K562 (cell line): ENCODE measurements around the gene LYPLA2. TPM values are rescaled to one million over a fixed set of nuclear protein-coding genes. Genes with fewer than 3 reads are reported as not detected.

ENCODE experiments used
- ATAC-seq: fragments of 200-7000 bp; cut with Tn5 transposase; 3 replicates; pipeline ENCODE4 v1.9.1; 2020; ENCODE audit warnings: moderate library complexity
- BruUV-seq: library from RNA; stranded (reverse); fragments of 400-500 nt; replicated peaks from 2 replicates; lab custom pipeline; 2021; lab: Mats Ljungman, UMichigan
- CTCF ChIA-PET: fragments of 300-600 bp; formaldehyde crosslinking; extraction: SDS; loops from one replicate; lab custom pipeline; 2021; ENCODE audit warnings: low intra/inter-chr PET ratio; lab: Yijun Ruan, JAX
- POLR2A ChIA-PET: fragments of 300-600, 350-650 bp; sonication (Branson Sonifier 250); formaldehyde crosslinking; extraction: SDS; loops from one replicate; lab custom pipeline; 2021; ENCODE audit warnings: antibody characterized with exemption, inconsistent platforms; lab: Yijun Ruan, JAX
- DNase-seq, 4 experiments: peaks; one replicate each; pipeline versions ENCODE4 v3.0.0 to v3.0.0-alpha.2; 2011 to 2018; ENCODE audit warnings: low spot score in 3 of 4, mixed read lengths in 3 of 4; ENCODE audit errors: extremely low read depth in 1 of 4
- FAIRE-seq: peaks from 2 replicates; lab custom pipeline; 2011; peaks lifted over from hg19 to GRCh38; lab: Jason Lieb, UNC
- H2AFZ ChIP-seq: 2 replicates; pipeline ENCODE4 v1.6.0; 2011; ENCODE audit warnings: low read depth, low read length, control low read depth, inconsistent platforms
- H3K27ac ChIP-seq: fragments of 200-600 bp; 3 replicates; pipeline ENCODE4 v1.8.0; 2011; ENCODE audit warnings: low read depth, mild to moderate bottlenecking, control low read depth, inconsistent platforms, low read length, moderate library complexity, mixed read lengths; ENCODE audit errors: extremely low read depth
- H3K27me3 ChIP-seq, 2 experiments: fragments of 300-600 bp in 1 of 2; 2 replicates in 1 of 2; 3 replicates in 1 of 2; pipeline versions ENCODE4 v1.6.0 to v1.8.0; 2011; ENCODE audit warnings: inconsistent platforms in 2 of 2, low read length in 2 of 2, mild to moderate bottlenecking in 1 of 2, mixed read lengths in 1 of 2, moderate library complexity in 1 of 2; ENCODE audit not compliant: control insufficient read depth in 2 of 2, insufficient read depth in 2 of 2
- H3K36me3 ChIP-seq: fragments of 300-600 bp; 3 replicates; pipeline ENCODE4 v1.8.0; 2011; ENCODE audit warnings: mild to moderate bottlenecking, low read length, inconsistent platforms; ENCODE audit not compliant: control insufficient read depth, insufficient read depth
- H3K4me1 ChIP-seq, 2 experiments: fragments of 200-600 bp in 1 of 2; replicated peaks in 1 of 2; 2 replicates in 1 of 2; 3 replicates in 1 of 2; pipeline versions ENCODE4 v1.5.1 to v1.8.0; 2011; ENCODE audit warnings: inconsistent platforms in 2 of 2, low read length in 2 of 2, mild to moderate bottlenecking in 1 of 2, mixed read lengths in 1 of 2, moderate library complexity in 1 of 2; ENCODE audit not compliant: control insufficient read depth in 2 of 2, insufficient read depth in 2 of 2
- H3K4me2 ChIP-seq: 2 replicates; pipeline ENCODE4 v1.6.1; 2011; ENCODE audit warnings: low read length, control low read depth, inconsistent platforms, mixed read lengths; ENCODE audit not compliant: insufficient read depth
- H3K4me3 ChIP-seq: fragments of 200-600 bp; sonication (generic), shearing (Covaris generic); 2 replicates; pipeline ENCODE4 v1.5.1; 2016; ENCODE audit warnings: control low read depth, inconsistent platforms
- H3K79me2 ChIP-seq: fragments of 200-600 bp; 3 replicates; pipeline ENCODE4 v1.8.0; 2011; ENCODE audit warnings: low read length, inconsistent platforms; ENCODE audit not compliant: control insufficient read depth, insufficient read depth
- H3K9ac ChIP-seq, 2 experiments: 2 replicates each; pipeline versions ENCODE4 v1.6.0 to v1.6.1; 2011; ENCODE audit warnings: low read depth in 2 of 2, low read length in 2 of 2, control low read depth in 1 of 2, inconsistent platforms in 1 of 2, mild to moderate bottlenecking in 1 of 2, mixed read lengths in 1 of 2; ENCODE audit not compliant: insufficient read depth in 1 of 2
- H3K9me1 ChIP-seq: one replicate; pipeline ENCODE4 v1.6.0; 2011; ENCODE audit warnings: inconsistent platforms, mild to moderate bottlenecking, low read length, moderate library complexity; ENCODE audit not compliant: control insufficient read depth, insufficient read depth
- H3K9me3 ChIP-seq: replicated peaks from 2 replicates; pipeline ENCODE4 v1.5.1; 2011; ENCODE audit warnings: low read depth, low read length, inconsistent platforms; ENCODE audit not compliant: control insufficient read depth, insufficient read depth
- H4K20me1 ChIP-seq: replicated peaks from 2 replicates; pipeline ENCODE4 v1.6.1; 2011; ENCODE audit warnings: low read length, inconsistent platforms, mixed read lengths; ENCODE audit not compliant: control insufficient read depth, insufficient read depth
- BRCA1 ChIP-seq, 2 experiments: fragments of 450-650 bp in 1 of 2; sonication (generic) in 1 of 2; formaldehyde crosslinking in 1 of 2; IDR thresholded peaks; 2 replicates each; pipeline versions ENCODE4 v1.5.0 to v1.6.1; 2017 to 2020; ENCODE audit warnings: mild to moderate bottlenecking in 1 of 2, missing genetic modification reagents in 1 of 2
- C11orf30 ChIP-seq: fragments of 450-650 bp; IDR thresholded peaks from 2 replicates; pipeline ENCODE4 v1.6.1; 2016; ENCODE audit warnings: low read depth, mild to moderate bottlenecking
- KDM1A ChIP-seq, 2 experiments: fragments of 450-650 bp; IDR thresholded peaks; 2 replicates each; pipeline ENCODE4 v1.6.1; 2016; ENCODE audit warnings: mild to moderate bottlenecking in 2 of 2
- LCOR ChIP-seq: sonication (generic); formaldehyde crosslinking; IDR thresholded peaks from 2 replicates; pipeline ENCODE4 v1.8.0; 2022; ENCODE audit warnings: mild to moderate bottlenecking, missing genetic modification reagents
- MAFF ChIP-seq: IDR thresholded peaks from 2 replicates; pipeline ENCODE4 v1.6.1; 2012; ENCODE audit warnings: low read length, improper control_type of control experiment
- MAFG ChIP-seq: fragments of 450-650 bp; conservative IDR thresholded peaks from 2 replicates; pipeline ENCODE4 v1.6.1; 2016; ENCODE audit warnings: missing genetic modification characterization, missing compliant biosample characterization
- MAFK ChIP-seq: IDR thresholded peaks from 2 replicates; pipeline ENCODE4 v1.6.1; 2011; ENCODE audit warnings: low read length, improper control_type of control experiment
- NFE2 ChIP-seq: IDR thresholded peaks from 2 replicates; pipeline ENCODE4 v1.6.1; 2014; ENCODE audit warnings: antibody characterized with exemption, low read depth
- NFIC ChIP-seq: fragments of 450-650 bp; IDR thresholded peaks from 2 replicates; pipeline ENCODE4 v1.6.1; 2017; ENCODE audit warnings: mild to moderate bottlenecking, inconsistent platforms
- RCOR1 ChIP-seq, 2 experiments: IDR thresholded peaks; 2 replicates each; pipeline ENCODE4 v1.6.1; 2012; ENCODE audit warnings: low read depth in 2 of 2, low read length in 2 of 2, borderline replicate concordance in 1 of 2, improper control_type of control experiment in 1 of 2
- SMARCE1 ChIP-seq: fragments of 450-650 bp; IDR thresholded peaks from 2 replicates; pipeline ENCODE4 v1.7.1; 2016; ENCODE audit warnings: mild to moderate bottlenecking
- TBL1XR1 ChIP-seq, 2 experiments: IDR thresholded peaks; 2 replicates each; pipeline ENCODE4 v1.6.1; 2012; ENCODE audit warnings: improper control_type of control experiment in 2 of 2, low read length in 2 of 2, mild to moderate bottlenecking in 1 of 2
- TCF7L2 ChIP-seq: fragments of 150-350 bp; IDR thresholded peaks from 2 replicates; pipeline ENCODE4 v1.6.1; 2016; ENCODE audit warnings: low read depth, mild to moderate bottlenecking, low read length, moderate library complexity
- ZNF316 ChIP-seq: fragments of 450-650 bp; IDR thresholded peaks from 2 replicates; pipeline ENCODE4 v1.6.1; 2016
- ZNF57 ChIP-seq: fragments of 450-650 bp; formaldehyde crosslinking; IDR thresholded peaks from 2 replicates; pipeline ENCODE4 v1.4.0; 2020; ENCODE audit warnings: mild to moderate bottlenecking, moderate library complexity
- ZNF780A ChIP-seq: fragments of 250-450 bp; sonication (Bioruptor Pico); IDR thresholded peaks from 2 replicates; pipeline ENCODE4 v1.5.0; 2021; ENCODE audit warnings: mild to moderate bottlenecking
- WGBS: fragments of 100-300 bp; shearing (Covaris generic); methylation state at CpG from one replicate; pipeline ENCODE4 v1.1.6; 2016; ENCODE audit warnings: low coverage, mixed read lengths; ENCODE audit not compliant: insufficient coverage; ENCODE audit errors: missing lambda C conversion rate; 5-methylcytosine and 5-hydroxymethylcytosine counted together
- in situ Hi-C: fragments of 300-500 bp; cut with MboI; formaldehyde crosslinking; loops from 4 replicates; pipeline ENCODE4 v1.15.0; 2018; ENCODE audit warnings: inconsistent platforms, mixed read lengths
- intact Hi-C: fragments of 100-400 bp; cut with micrococcal nuclease; formaldehyde crosslinking; loops from 2 replicates; pipeline ENCODE4 v1.14.2; 2022
- polyA plus RNA-seq, 8 experiments: library from polyadenylated mRNA; depleted of rRNA in 4 of 8; stranded (reverse) in 5 of 8; unstranded in 3 of 8; fragments of >200 nt; fragmentation: Nextera tagmentation in 2 of 8; fragmentation: Illumina TruSeq in 1 of 8; extraction: Ambion mirVana in 2 of 8; extraction: Trizol in 1 of 8; gene quantifications; 2 replicates each; pipeline versions ENCODE4 v1.2.1 to v1.2.3, GENCODE V29; 2011 to 2014; ENCODE audit warnings: inconsistent platforms in 1 of 8, missing spikeins in 1 of 8
- total RNA-seq, 7 experiments: library from RNA; depleted of rRNA in 6 of 7; stranded (reverse); fragments of >200 nt in 6 of 7; fragmentation: Illumina TruSeq in 2 of 7; extraction: Trizol in 2 of 7; gene quantifications; 2 replicates each; pipeline versions ENCODE4 v1.2.1 to v1.2.3, GENCODE V29; 2011 to 2021; ENCODE audit warnings: low replicate concordance in 1 of 7
- TF ChIP-seq, protein P1 (sequence below): fragments of 450-650 bp; IDR thresholded peaks from 2 replicates; pipeline ENCODE4 v1.6.1; 2018; ENCODE audit not compliant: partially characterized antibody
- TF ChIP-seq, protein P2 (sequence below): sonication (generic); formaldehyde crosslinking; IDR thresholded peaks from 2 replicates; pipeline ENCODE4 v1.8.0; 2022; ENCODE audit warnings: mild to moderate bottlenecking, missing genetic modification reagents, borderline replicate concordance

LYPLA2 gene
- total and polyA plus RNA-seq, 9 of the 15 experiments (the other 6 are each of a cell fraction or from before 2014, with no cell fraction given), result 3.9 to 128 (median 60.1) TPM

DNA sequence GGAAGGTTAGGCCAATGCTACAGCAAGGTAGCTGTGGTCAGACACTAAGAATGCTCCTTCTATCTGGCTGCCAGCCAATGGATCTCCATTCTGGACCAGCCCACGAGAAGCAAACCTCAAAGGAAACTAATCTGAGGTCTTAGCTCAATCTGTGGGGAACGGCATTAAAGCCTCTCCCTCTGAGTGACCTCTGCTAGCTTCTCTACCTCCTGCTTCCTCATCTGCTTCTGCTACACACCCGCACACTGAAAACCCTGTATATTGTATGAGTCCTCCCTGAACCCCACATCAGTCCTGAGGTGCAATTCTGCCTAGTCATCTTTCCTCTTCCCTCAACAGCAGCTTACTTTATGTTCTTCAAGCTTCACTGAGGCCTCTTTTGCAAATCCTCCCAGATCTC is 16.5 kb downstream of the LYPLA2 start:
- in situ Hi-C loops (loop anchor here (5.0 kb wide), 1 partner anchor 100 kb away; no protein-coding TSS in a partner anchor), intact Hi-C loops (no loop called here)
- no peaks in the 10 kb centered on the region for H4K20me1 ChIP-seq
- H2AFZ ChIP-seq, result no peak overlapping the region
- 0 out of 3 replicates have a peak overlapping the region, but pooled peaks have one; percentile 4 for H3K27ac ChIP-seq
- H3K36me3 ChIP-seq, result no peaks in the 10 kb centered on the region; the same call in 2 of the 3 replicates
- ChIA-PET CTCF (interaction anchor here (0.6 kb wide), 1 partner anchor 16 kb away, joined by 3 read pairs; no protein-coding TSS in a partner anchor), POLR2A (interaction anchor here (0.6 to 1.5 kb wide), 10 partner anchors 8 to 251 kb away, joined by 3 to 5 read pairs (median 4); partner anchors contain the start of gene PITHD1)
- DNase-seq, result peak in 1 of 4 experiments; percentile 67
- ATAC-seq, result no peak; the same call in 2 of the 3 replicates
- H3K4me1 ChIP-seq, result peaks cover 5 to 18% of the 10 kb centered on the region in 2 experiments; a peak in 4 of 5 replicates
- no peaks in the 10 kb centered on the region for H3K27me3 ChIP-seq
- TF ChIP-seq, protein P1, sequence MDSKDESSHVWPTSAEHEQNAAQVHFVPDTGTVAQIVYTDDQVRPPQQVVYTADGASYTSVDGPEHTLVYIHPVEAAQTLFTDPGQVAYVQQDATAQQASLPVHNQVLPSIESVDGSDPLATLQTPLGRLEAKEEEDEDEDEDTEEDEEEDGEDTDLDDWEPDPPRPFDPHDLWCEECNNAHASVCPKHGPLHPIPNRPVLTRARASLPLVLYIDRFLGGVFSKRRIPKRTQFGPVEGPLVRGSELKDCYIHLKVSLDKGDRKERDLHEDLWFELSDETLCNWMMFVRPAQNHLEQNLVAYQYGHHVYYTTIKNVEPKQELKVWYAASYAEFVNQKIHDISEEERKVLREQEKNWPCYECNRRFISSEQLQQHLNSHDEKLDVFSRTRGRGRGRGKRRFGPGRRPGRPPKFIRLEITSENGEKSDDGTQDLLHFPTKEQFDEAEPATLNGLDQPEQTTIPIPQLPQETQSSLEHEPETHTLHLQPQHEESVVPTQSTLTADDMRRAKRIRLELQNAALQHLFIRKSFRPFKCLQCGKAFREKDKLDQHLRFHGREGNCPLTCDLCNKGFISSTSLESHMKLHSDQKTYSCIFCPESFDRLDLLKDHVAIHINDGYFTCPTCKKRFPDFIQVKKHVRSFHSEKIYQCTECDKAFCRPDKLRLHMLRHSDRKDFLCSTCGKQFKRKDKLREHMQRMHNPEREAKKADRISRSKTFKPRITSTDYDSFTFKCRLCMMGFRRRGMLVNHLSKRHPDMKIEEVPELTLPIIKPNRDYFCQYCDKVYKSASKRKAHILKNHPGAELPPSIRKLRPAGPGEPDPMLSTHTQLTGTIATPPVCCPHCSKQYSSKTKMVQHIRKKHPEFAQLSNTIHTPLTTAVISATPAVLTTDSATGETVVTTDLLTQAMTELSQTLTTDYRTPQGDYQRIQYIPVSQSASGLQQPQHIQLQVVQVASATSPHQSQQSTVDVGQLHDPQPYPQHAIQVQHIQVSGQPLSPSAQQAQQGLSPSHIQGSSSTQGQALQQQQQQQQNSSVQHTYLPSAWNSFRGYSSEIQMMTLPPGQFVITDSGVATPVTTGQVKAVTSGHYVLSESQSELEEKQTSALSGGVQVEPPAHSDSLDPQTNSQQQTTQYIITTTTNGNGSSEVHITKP, result peak; percentile 53
- no peak for TF ChIP-seq ZNF57
- no peak for TF ChIP-seq TBL1XR1 (IDR thresholded peaks at IDR 0.05; ENCODE audit: low read length in 2 of 2)
- TF ChIP-seq NFE2, result peak; percentile 88
- peak; percentile 97 for TF ChIP-seq ZNF316
- TF ChIP-seq TCF7L2, result no peak
- TF ChIP-seq SMARCE1, result 0 out of 2 replicates have a peak, but pooled peaks have one; percentile 12
- TF ChIP-seq BRCA1 (IDR thresholded peaks at IDR 0.05), result no peak
- TF ChIP-seq BRCA1 (CRISPR knock-in tag; IDR thresholded peaks at IDR 0.05), result no peak
- peak; percentile 90 for TF ChIP-seq NFIC
- TF ChIP-seq MAFK, result peak; percentile 75; the same call in 1 of the 2 replicates
- 0 out of 4 replicates have a peak, but pooled peaks of 1 of the 2 experiments have one; percentile 19 for TF ChIP-seq RCOR1 (IDR thresholded peaks at IDR 0.05; ENCODE audit: borderline replicate concordance in 1 of 2, low read depth in 2 of 2, low read length in 2 of 2)
- TF ChIP-seq LCOR (CRISPR knock-in tag), result no peak
- peak; percentile 93 for TF ChIP-seq MAFG (tag)
- TF ChIP-seq ZNF780A (CRISPR knock-in tag), result no peak
- peak; percentile 76; the same call in 1 of the 2 replicates for TF ChIP-seq MAFF
- peak; percentile 92 for TF ChIP-seq C11orf30
- peak; percentile 65 to 69; a peak in 3 of 4 replicates for TF ChIP-seq KDM1A (IDR thresholded peaks at IDR 0.05)
- TF ChIP-seq, protein P2, sequence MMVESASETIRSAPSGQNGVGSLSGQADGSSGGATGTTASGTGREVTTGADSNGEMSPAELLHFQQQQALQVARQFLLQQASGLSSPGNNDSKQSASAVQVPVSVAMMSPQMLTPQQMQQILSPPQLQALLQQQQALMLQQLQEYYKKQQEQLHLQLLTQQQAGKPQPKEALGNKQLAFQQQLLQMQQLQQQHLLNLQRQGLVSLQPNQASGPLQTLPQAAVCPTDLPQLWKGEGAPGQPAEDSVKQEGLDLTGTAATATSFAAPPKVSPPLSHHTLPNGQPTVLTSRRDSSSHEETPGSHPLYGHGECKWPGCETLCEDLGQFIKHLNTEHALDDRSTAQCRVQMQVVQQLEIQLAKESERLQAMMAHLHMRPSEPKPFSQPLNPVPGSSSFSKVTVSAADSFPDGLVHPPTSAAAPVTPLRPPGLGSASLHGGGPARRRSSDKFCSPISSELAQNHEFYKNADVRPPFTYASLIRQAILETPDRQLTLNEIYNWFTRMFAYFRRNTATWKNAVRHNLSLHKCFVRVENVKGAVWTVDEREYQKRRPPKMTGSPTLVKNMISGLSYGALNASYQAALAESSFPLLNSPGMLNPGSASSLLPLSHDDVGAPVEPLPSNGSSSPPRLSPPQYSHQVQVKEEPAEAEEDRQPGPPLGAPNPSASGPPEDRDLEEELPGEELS, result no peak
- H3K9me1 ChIP-seq, result no peaks in the 10 kb centered on the region
- H3K79me2 ChIP-seq, result no peaks in the 10 kb centered on the region
- peak overlapping the region in 1 of 2 experiments; percentile 3; a peak in 1 of 4 replicates for H3K9ac ChIP-seq
- WGBS, result 8% methylated on average over 3 of the region's 3 CpGs
- FAIRE-seq, result peak; percentile 55
- no peaks in the 10 kb centered on the region for H3K9me3 ChIP-seq
- no peak overlapping the region for H3K4me3 ChIP-seq
- no TSS peak for BruUV-seq
- H3K4me2 ChIP-seq, result no peak overlapping the region
